Right lobe of liver (tissue), 4 donors: ENCODE measurements around the gene CITED4.

Source experiments
- CTCF ChIP-seq, 4 donors: fragments of 200-600 bp in 3 of 4; fragments of 450-650 bp in 1 of 4; IDR thresholded peaks; one replicate each; pipeline versions ENCODE4 v1.5.1 to v1.8.0; 2016 to 2022; ENCODE audit warnings: antibody characterized with exemption in 4 of 4, mild to moderate bottlenecking in 2 of 4
- POLR2A ChIP-seq: fragments of 450-650 bp; IDR thresholded peaks from one replicate; pipeline ENCODE4 v1.6.1; 2017; ENCODE audit warnings: antibody characterized with exemption, mild to moderate bottlenecking
- donor health status: DM: no; HTN: no; CAD: no.
- donor health status: DM: no; HTN: no; CAD: no.
- donor health status: DM: no; HTN: yes; CAD: no.

GRCh38 chr1:40825996-40826395 is 36.2 kb downstream of the CITED4 start:
- TF ChIP-seq CTCF (IDR thresholded peaks at IDR 0.05): no peak
- no peak for TF ChIP-seq POLR2A
